ENCODE results near the gene KRTAP20-4.

- TF ChIP-seq CTCF (IDR thresholded peaks at IDR 0.05; ENCODE audit: poor library complexity, severe bottlenecking) (no peak), EP300 (conservative IDR thresholded peaks at IDR 0.05; ENCODE audit: poor library complexity, severe bottlenecking) (no peak), EZH2 (IDR thresholded peaks at IDR 0.05; ENCODE audit: borderline replicate concordance, insufficient read depth, low read length, poor library complexity, severe bottlenecking) (no peak), SMC3 (conservative IDR thresholded peaks at IDR 0.05; ENCODE audit: poor library complexity) (no peak), RAD21 (conservative IDR thresholded peaks at IDR 0.05) (no peak), POLR2AphosphoS5 (IDR thresholded peaks at IDR 0.05) (no peak)
Measured at GRCh38 chr21:30629200-30629599, 8.8 kb downstream of the KRTAP20-4 start.
